DMS153 (cell line): ENCODE results near the gene GPR146.

ENCODE experiments used
- DNase-seq: peaks from one replicate; lab custom pipeline; 2025; lab: John Stamatoyannopoulos, UW

The GPR146 gene

DNA sequence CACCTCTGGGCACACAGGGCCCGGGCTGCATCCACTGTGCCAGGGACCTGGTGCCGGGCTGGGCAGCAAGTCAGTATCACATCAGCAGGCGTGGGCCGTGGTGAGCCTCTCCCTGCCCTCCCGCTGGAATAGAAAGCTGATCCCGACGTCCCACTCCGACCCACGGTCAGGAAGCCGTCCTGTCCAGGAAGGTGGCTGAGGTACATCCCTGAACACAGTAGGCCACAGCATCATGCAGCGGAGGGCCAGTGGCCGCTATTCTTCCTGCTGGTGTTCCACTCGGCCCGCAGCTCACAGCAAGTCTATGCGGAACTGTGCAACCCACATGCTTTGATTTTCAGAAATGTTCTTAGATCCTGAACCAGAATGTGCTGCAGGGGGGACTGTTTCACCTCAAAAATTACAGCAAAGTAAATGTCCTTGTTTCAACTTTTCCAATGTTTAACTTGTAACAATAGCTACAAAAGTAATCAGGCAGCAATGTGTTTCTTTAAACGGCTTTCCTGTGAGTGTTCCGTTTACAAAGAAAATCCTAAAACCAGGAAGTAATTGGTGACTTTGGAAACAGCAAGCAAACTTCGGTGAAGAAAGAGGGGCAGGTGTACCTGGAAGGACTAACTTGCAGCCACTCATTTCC is 676 bp upstream of the GPR146 start:
- DNase-seq: no peak

DNA sequence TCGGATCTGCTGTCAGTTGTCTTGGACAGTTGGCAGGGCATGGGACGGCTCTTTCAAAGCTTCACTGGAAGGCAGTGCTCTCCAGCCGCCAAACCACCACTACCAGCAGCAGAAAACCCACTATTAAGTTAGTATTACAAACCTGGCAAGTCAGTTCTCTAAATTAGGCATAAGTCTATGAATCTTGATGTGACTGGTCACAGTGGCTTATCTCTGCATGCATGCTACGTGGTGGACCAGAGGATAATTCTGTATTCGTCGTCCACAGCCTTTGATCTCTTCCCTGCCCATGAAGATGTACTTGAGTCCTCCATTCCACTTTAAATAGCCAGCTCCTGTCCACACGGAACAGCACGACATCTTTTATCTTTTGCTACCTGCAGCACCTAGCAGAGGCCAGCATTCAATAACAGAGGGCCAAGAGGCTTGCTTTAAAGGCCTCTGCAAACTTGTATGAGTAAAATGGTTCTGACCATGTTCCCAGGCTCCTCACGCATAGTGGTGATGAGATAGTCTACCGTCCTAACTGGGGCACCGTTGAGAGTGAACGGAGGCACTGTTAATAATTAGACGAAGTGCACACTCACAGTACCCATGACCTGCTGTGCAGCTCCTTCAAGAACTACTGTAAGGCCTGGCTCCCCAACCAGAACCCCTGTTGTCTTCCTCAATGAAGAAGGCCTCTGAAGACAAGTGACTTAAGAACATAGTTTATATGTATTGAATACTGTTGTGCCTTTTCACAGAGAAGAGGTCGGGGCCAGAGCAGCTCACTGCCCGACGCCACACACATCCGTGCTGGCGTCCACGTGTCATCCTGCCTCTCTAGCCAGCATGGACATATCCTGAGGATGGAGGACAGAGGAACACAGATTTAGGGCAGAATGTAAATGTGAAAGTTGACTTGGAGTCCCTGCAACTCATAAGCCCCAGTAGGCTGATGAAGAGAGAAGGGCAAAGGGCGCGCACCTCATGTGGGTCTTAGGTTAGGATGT is 1.0 kb downstream of the GPR146 start:
- no peak for DNase-seq

DNA sequence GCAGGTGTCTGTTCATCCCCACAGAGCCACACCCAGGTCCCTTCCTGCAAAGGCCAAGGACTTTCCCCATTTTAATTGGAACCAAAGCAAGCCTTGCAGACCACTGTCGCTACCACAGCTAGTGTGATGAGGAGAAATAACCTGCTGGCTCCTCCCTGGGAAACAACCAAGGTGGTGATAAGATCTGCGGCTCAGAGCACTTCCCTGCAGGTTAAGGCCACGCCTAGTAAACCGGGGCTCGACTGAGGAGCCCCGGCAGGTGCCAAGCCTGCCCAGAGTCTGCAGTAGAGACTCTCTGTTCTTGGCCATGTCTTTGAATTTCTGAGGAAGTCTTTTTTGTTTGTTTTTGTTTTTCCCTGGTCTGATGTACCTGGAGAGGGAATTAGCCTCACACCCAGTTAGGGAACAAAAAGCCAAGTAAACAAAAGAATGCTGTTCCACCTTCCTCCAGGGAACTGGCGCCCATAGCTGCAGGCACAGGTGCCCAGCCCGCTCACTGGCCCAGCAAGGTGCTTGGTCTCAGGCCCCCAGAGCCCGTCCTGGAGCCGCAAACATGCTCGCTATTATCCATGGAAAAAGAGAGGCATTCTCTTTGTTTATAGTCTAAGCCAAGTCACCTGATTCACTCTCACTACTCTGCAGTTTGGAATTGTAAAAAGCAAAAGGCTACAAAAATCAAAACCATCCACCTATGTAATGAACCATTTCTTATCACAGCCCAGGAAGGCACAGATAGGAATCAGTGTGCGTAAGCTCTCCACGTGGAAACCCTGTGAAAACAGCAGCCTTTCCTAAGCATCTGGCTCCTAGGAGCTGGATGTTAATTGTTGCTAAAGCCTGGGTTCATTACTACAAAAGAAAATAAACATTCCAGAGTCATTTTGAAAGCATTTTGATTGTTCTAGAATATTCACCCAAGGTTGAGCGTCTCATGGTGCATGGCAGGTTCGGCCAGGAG is 2.7 kb downstream of the GPR146 start:
- peak; percentile 22 for DNase-seq

DNA sequence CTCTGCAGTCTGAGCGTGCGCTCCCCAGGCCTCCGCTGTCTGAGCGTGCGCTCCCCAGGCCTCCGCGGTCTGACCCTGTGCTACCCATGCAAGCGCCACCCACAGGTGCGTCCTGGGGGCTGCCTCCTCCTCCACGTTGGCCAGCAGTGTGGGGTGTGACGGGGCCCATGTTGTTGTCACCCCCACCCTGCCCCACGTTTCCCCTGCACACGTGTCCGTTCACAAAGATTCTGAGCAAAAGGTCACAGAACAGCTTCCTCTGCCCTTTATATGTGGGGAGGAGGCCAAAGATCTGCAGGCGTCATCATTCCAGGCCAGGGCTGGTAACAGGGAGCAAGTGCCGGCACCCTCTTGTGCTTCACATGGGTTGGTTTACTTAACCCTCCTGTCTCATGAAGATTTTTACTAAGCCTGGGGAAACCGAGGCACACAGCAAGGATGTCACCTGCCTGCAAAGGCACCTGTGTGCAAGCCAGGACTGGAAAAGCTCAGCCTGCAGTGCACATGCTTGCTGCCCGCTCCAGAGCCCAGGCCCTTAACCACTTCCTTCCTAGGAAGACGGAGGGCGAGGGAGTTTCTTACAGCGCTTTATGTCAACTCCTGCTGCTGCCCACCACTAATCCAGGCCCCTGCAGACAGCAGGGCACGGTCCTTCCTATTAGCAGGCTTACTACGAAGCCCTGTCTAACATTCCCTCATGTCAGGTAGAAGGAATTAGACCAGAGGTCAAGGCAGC is 4.8 kb downstream of the GPR146 start:
- no peak for DNase-seq

DNA sequence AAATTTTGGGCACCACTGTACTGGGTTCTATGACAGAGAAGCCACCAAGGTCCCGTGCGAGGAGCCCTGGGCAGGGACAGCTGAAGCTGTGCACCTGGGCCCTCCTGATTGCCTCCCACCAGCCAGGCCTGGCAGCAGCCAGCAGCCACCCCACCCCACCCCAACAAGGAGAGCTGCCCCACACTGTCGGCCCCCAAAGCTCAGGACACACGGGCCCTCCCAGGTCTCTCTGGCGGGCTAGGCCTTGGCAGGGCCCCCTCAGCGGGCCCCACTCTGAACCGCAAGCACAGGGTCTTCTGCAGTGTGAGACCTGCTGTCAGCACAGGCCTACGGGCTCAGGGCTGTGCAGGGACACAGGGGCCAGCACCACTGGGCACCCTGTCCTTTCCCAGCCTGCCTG is 5.5 kb downstream of the GPR146 start:
- DNase-seq: no peak

DNA sequence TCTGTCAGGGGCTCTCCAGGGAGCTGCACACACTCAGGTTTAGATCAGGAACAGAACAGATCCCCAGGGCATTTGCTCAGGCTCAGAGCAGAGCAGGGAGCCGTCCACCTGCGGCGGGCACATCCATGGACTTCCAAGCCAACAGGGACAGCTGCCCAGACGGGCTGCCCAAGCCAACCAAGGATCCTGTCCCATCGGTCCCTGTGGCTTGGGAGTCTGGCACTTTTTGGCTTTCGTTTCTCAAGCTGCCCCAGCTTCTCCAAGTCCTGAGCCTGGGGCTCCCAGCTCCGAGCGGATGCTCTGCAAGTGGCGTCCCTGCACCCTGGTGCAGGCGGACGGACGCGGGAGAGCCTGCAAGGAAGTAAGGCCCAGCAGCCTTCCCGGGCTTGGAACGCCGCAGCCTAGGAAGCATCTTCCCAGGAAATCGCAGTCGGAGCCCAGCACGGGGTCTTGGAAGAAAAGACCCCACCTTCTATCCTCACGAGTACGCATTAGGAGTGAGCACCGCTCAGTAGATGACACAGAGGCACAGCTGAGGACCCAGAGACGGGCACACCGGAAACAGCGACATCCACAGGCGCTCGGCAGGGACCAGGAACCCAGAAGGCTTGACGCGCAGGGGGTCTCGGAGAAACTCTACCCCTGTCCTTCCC is 6.0 kb downstream of the GPR146 start:
- no peak for DNase-seq

DNA sequence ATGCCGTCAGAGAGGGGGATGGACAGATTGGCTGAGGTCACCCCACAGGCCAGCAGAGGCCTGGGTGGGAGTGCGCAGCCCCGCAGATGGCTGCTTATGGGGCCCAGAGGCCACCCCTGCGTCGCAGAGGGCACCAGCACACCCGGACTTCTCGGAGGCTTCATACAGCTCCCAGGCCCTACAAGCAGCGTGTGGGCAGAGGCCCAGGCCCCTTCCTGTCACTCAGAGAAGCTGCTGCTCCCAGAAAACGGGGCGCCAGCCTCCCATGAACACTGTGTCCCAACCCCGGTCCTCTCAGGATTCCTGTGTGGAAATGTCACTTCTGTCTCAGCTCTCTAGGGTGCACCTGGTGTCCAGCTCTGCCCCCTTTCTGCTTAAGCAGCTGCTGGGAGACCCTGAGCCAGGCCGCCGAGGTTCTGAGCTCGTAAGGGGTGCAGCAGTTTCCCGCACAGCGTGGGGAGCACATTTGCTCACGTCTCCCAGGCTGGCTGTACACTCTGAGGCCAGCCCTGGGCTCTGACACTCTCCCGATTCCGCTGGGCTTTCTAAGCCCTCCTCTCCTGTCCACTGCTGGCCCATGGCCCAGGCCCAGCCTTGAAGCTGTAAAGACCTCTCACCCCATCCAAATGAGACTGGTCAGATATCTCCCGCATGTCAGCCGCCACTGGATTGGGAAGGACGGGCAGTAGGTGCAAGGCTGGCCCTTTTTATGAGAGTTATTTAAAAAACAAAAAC is 6.8 kb downstream of the GPR146 start:
- no peak for DNase-seq

DNA sequence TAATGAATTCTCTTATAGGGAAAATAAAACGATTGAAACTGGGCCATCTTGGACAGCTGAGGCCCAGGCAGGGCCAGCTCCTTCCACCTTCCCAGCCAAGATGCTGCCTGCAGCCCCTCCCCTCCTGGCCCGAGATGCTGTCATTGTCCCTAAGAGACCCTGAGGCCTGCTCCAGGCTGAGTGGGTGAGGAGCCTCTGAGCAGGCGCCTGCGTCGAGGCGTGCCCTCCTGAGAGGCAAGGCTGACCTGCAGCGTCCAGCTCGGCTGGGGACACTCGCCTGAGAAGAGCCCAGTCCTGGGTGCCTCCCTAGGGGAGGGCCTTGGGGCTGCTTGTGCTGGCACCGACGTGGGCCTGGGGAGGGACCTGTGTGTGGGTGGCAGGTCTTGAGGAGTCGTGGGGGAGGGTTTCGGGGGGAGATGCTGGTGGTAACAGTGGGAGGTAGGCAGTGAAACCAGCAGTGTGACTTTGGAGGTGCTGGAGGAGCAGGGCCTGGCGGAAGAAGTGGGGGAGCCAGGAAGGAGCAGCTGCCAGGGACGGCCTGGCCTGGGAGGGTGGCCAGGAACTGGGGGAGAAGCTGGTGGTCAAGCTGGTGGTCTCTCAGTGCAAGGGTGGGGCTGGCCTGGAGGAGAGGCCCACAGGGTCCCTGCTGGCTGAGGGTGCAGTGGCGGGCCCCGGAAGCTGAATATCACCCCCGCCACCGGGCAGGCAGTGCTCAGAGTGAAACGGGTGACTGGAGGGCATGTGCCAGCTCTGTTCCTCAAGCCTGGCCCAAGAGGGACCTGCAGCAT is 7.9 kb downstream of the GPR146 start:
- DNase-seq: no peak

DNA sequence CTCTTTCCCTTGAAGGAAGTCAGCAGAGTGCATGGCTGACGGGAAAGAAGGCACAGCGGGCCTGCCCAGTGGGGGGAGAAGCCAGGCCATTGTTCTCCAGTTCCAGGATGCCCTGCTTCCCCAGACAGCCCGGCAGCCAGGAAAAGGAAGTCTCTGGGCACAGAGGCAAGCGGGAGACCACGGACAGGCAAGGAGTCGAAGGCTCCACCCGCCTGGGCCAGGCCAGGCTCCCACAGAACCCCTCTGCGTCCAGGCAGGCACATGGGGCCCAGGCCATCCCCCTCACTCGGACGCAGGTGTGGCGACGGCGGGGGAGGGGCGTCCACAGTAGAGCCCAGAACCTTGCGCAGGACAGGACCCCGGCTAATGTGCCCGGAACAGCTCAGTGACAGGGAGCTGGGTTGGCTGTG is 8.7 kb downstream of the GPR146 start:
- DNase-seq: peak; percentile 13

DNA sequence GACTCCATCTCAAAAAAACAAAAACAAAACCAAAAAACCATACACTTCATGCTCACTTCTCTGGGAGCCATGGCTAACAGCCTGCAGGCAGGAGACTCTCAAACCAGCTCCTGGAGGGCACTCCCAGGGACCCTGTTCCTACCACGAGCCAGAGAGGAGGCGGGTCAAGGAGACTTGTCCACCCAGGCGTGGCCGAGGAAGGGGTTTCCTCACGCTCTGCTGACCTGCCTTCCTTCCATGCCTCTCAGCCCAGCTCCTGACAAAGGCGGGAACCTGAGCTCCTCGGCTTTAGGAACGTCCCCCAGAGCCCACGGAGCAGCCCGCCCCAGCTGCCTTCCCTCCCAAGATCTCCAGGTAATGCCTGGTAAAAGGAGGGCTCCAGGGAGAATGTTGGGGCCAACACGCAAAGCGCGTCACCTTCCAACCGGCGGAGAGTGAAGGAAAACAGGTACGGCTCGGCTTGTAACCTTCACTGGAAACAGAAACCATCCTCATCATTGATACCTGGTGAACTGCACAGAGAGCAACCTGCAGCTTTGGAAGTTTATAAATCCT is 9.5 kb downstream of the GPR146 start:
- DNase-seq: no peak

DNA sequence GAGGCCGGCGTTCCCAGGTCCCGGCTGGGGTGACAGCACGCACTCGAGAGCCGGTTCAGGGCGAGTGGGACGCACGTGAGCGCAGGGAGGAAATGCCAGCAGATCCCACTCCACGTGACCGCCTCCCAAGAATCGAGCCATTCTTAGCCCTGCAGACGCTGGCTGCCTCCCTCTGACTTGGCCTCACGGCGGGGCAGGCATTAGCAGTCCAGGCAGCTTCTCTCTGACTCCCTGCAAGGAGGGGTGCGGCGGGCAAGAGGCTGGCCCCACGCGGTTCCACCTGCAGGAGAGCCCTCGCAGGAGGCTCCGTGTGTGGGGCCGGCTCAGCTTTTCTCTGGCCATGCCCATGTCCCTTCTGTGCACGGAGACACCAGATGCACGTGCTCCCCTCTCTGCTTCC is 10.1 kb downstream of the GPR146 start:
- no peak for DNase-seq

DNA sequence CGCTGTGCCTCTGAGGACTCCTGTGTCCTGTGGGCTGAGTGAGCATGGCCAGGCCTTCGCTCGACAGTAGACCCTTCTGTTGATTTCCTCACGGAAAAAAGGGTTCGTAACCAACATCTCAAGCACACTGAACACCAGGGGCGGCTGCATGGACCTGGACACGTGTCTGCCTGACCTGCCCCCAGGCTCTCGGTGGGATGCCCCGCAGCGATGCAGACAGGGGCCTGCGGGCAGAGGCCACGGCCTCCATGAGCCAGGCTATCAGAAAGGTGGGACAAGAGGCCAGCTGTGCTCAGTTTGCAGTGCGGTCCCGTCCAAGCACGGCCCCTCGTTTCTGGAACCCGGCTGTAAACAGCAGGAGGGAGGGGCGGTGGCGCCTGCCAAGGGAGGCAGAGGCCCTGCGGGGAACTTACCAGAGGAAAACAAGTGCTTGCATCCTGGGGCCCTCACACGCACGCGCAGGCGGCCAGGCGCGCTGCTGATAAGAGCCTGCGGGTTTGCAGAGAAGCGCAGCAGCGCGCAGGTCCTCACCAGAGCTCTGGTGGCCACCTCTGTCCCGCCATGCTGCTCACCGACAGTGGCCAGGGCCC is 10.6 kb downstream of the GPR146 start:
- DNase-seq: peak; percentile 78

DNA sequence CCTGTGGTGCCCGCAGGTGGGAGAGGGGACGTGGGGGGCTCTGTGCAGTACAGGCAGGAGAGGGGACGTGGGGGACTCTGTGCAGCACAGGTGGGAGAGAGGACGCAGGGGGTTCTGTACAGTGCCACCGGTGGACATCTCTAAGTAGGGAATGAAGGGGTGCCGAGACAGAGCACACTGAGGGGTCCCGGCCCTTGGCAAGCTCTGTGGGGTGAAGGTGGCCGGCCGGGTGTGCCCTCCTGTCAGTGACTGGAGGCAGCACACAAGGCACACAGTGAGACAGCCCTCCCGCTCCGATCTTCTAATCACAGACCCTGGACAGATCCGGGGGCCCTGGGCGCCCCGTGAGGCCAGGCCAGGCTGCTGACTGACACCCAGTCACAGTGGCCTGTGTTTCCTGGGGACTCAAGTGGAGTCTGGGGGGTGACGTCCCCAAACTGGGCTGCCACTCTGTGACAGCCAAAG is 11.2 kb downstream of the GPR146 start:
- DNase-seq: no peak

DNA sequence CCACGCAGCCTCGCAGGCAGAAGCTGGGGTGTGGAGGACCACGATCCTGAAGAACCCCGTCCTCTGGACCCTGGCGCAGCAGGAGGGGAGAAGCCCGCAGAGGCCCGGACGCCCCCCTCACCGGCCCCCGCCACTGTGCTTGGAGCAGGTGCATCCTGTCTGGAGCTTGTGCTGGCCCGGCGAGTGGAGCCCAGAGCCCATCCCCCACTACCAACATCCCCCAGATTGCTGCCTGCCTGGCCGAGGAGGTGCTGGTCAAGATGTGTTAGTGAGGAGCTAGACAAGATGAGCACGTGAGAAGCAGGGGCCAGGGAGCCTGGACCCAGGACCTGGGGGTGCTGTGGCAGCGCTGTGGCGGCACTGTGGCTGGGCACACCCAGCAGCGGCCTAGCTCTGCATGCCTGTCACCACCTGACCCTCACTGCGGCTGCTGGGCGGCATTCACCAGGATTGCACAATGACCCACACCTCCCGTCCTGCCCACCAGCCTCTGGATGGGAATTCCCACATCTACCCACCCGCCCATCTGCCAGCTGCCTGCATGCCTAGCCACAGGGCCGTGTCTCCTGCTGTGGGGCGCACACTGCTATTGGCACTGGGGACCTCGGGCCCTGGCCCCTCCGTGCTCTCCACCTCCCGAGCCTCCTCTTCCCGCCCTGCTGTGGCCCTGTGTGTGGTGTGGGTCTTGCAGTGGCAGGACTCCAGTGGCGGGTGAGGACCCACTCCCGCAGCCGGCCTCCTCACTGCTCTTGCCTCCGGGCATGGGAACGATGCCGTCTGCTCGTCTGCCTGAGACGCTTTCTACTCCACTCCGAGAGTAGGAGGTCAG is 11.8 kb downstream of the GPR146 start:
- peak; percentile 13 for DNase-seq

DNA sequence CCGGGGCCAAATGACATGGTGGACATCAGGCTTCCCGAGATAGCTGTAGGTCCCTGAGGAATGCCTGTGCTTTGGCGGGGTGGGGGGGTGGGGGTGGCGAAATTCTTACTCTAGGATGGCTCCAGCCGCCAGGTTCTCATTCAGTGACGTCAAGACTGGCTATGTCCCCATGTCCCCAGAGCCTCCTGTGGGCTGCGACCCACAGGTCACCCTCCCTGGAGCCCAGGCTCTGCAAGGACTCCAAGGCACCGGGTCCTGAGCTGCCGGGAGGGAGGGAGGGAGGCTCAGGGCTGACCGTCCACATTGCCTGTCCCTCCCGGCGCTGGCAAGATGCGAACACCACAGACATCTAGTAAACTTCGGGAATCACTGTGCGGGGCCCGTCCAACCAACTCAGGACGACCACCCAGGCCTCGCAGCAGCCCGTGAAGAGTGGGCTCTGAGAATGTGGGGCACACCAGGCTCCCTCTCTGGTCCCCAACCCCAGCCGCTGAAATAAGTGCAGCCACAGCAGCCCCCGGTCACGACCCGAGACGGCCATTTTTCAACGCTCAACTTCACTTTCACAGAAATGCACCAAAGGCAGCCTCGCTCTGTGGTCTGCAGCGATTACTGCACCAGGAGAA is 12.6 kb downstream of the GPR146 start:
- DNase-seq: no peak

DNA sequence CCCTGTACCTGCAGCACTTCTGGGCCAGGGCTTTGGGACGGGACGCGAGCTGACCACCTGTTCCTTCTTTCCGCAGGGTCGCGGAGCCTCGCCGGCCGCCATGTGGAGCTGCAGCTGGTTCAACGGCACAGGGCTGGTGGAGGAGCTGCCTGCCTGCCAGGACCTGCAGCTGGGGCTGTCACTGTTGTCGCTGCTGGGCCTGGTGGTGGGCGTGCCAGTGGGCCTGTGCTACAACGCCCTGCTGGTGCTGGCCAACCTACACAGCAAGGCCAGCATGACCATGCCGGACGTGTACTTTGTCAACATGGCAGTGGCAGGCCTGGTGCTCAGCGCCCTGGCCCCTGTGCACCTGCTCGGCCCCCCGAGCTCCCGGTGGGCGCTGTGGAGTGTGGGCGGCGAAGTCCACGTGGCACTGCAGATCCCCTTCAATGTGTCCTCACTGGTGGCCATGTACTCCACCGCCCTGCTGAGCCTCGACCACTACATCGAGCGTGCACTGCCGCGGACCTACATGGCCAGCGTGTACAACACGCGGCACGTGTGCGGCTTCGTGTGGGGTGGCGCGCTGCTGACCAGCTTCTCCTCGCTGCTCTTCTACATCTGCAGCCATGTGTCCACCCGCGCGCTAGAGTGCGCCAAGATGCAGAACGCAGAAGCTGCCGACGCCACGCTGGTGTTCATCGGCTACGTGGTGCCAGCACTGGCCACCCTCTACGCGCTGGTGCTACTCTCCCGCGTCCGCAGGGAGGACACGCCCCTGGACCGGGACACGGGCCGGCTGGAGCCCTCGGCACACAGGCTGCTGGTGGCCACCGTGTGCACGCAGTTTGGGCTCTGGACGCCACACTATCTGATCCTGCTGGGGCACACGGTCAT is 13.3 kb downstream of the GPR146 start:
- DNase-seq: no peak
